B cell (primary cell): ENCODE measurements around the gene UHRF1. TPM values are rescaled to one million over a fixed set of nuclear protein-coding genes. Genes with fewer than 3 reads are reported as not detected.

Experiments
- ATAC-seq: fragments of 200-7000 bp; cut with Tn5 transposase; one replicate; pipeline ENCODE4 v1.10.0; 2021; ENCODE audit warnings: low read depth, mild to moderate bottlenecking, moderate number of reproducible peaks, moderate library complexity
- CTCF ChIA-PET: fragments of 350-600 bp; sonication (Branson Sonifier 250); formaldehyde crosslinking; loops from one replicate; lab custom pipeline; 2021; ENCODE audit warnings: antibody characterized with exemption, inconsistent platforms; lab: Charles Lee
- POLR2A ChIA-PET: fragments of 350-600 bp; sonication (Branson Sonifier 250); formaldehyde crosslinking; loops from one replicate; lab custom pipeline; 2021; ENCODE audit warnings: antibody characterized with exemption; lab: Charles Lee
- DNase-seq: peaks from one replicate; pipeline ENCODE4 v3.0.0; 2013
- H2AFZ ChIP-seq: 2 replicates; pipeline ENCODE4 v1.6.1; 2012; ENCODE audit warnings: mild to moderate bottlenecking, low read depth, low read length; ENCODE audit not compliant: insufficient read depth, poor library complexity, severe bottlenecking
- H3K27ac ChIP-seq, 2 donors: 1 replicate in 1 of 2; 2 replicates in 1 of 2; pipeline ENCODE4 v1.5.1; 2012 to 2013; ENCODE audit warnings: low read length in 2 of 2, mild to moderate bottlenecking in 2 of 2, moderate library complexity in 1 of 2
- H3K27me3 ChIP-seq, 4 experiments: fragments of 200-600 bp in 1 of 4; sonication (generic) in 1 of 4; replicated peaks in 1 of 4; 1 replicate in 2 of 4; 2 replicates in 2 of 4; pipeline versions ENCODE4 v1.6.1 to v1.7.0; 2013 to 2016; ENCODE audit warnings: low read length in 3 of 4, mild to moderate bottlenecking in 2 of 4, mixed read lengths in 1 of 4, moderate library complexity in 1 of 4; ENCODE audit not compliant: insufficient read depth in 4 of 4, control insufficient read depth in 3 of 4; ENCODE audit errors: control extremely low read depth in 1 of 4
- H3K36me3 ChIP-seq, 2 experiments: replicated peaks in 1 of 2; 1 replicate in 1 of 2; 2 replicates in 1 of 2; pipeline versions ENCODE4 v1.6.1 to v1.7.1; 2013; ENCODE audit warnings: low read length in 1 of 2; ENCODE audit not compliant: insufficient read depth in 2 of 2, control insufficient read depth in 1 of 2; ENCODE audit errors: control extremely low read depth in 1 of 2, extremely low read depth in 1 of 2
- H3K4me1 ChIP-seq, 2 donors: fragments of 200-600 bp in 1 of 2; sonication (generic) in 1 of 2; 1 replicate in 1 of 2; 2 replicates in 1 of 2; pipeline versions ENCODE4 v1.5.1 to v1.6.1; 2013 to 2017; ENCODE audit warnings: low read length in 2 of 2; ENCODE audit not compliant: control insufficient read depth in 2 of 2, insufficient read depth in 2 of 2
- H3K4me2 ChIP-seq: replicated peaks from 2 replicates; pipeline ENCODE3; 2012; ENCODE audit warnings: mild to moderate bottlenecking, low read depth, low read length; ENCODE audit not compliant: poor library complexity, severe bottlenecking
- H3K4me3 ChIP-seq, 5 experiments: fragments of 200-600 bp in 1 of 5; sonication (generic) in 1 of 5; 1 replicate in 3 of 5; 2 replicates in 2 of 5; pipeline versions ENCODE4 v1.5.1 to v1.7.0; 2011 to 2016; ENCODE audit warnings: low read length in 4 of 5, mild to moderate bottlenecking in 4 of 5, low read depth in 2 of 5, control low read depth in 1 of 5, moderate library complexity in 1 of 5; ENCODE audit not compliant: insufficient read depth in 1 of 5; ENCODE audit errors: control extremely low read depth in 1 of 5, extremely low read depth in 1 of 5
- H3K79me2 ChIP-seq: fragments of 200-600 bp; sonication (generic); one replicate; pipeline ENCODE4 v1.6.0; 2016; ENCODE audit warnings: low read length; ENCODE audit not compliant: control insufficient read depth, insufficient read depth
- H3K9ac ChIP-seq: fragments of 200-600 bp; sonication (generic); 2 replicates; pipeline ENCODE4 v1.6.1; 2017; ENCODE audit warnings: mild to moderate bottlenecking, low read length, moderate library complexity
- H3K9me3 ChIP-seq, 3 donors: one replicate each; pipeline versions ENCODE4 v1.6.1 to v1.7.1; 2013; ENCODE audit warnings: low read length in 2 of 3; ENCODE audit not compliant: control insufficient read depth in 2 of 3, insufficient read depth in 1 of 3; ENCODE audit errors: control extremely low read depth in 1 of 3
- H4K20me1 ChIP-seq: 2 replicates; pipeline ENCODE4 v1.6.0; 2012; ENCODE audit warnings: mild to moderate bottlenecking, low read length; ENCODE audit not compliant: insufficient read depth, control insufficient read depth, poor library complexity, severe bottlenecking
- H3K27ac Mint-ChIP-seq: one replicate; pipeline ENCODE4 v1.8.0; 2021; ENCODE audit warnings: mixed read lengths
- H3K27me3 Mint-ChIP-seq: one replicate; pipeline ENCODE4 v1.8.0; 2021; ENCODE audit warnings: mixed read lengths
- H3K4me1 Mint-ChIP-seq: one replicate; pipeline ENCODE4 v1.8.0; 2021; ENCODE audit warnings: mixed read lengths
- H3K4me3 Mint-ChIP-seq: one replicate; pipeline ENCODE4 v1.8.0; 2021; ENCODE audit warnings: mixed read lengths
- H3K9me3 Mint-ChIP-seq: one replicate; pipeline ENCODE4 v1.8.0; 2022; ENCODE audit warnings: mixed read lengths; ENCODE audit not compliant: insufficient read depth
- CTCF ChIP-seq: fragments of 200-600 bp; IDR thresholded peaks from one replicate; pipeline ENCODE4 v1.8.0; 2022; ENCODE audit warnings: antibody characterized with exemption, mild to moderate bottlenecking
- EZH2 ChIP-seq: IDR thresholded peaks from 2 replicates; pipeline ENCODE4 v1.6.1; 2012; ENCODE audit warnings: borderline replicate concordance, low read depth, mild to moderate bottlenecking, moderate library complexity, low read length; ENCODE audit not compliant: insufficient read depth, poor library complexity, severe bottlenecking
- WGBS: methylation state at CpG from one replicate; pipeline ENCODE4 v1.1.5; 2013; ENCODE audit warnings: missing lambda C conversion rate; ENCODE audit not compliant: insufficient coverage; 5-methylcytosine and 5-hydroxymethylcytosine counted together
- intact Hi-C: fragments of 100-400 bp; cut with micrococcal nuclease; formaldehyde crosslinking; loops from one replicate; pipeline ENCODE4 v1.10.0; 2022
- polyA plus RNA-seq: library from polyadenylated mRNA; depleted of rRNA; stranded (reverse); fragments of >200 nt; gene quantifications from 2 replicates; pipeline ENCODE4 v1.2.3, GENCODE V29; 2012
- total RNA-seq, 2 donors: library from RNA; stranded (reverse); fragments of 120-200 nt in 1 of 2; gene quantifications; 1 replicate in 1 of 2; 2 replicates in 1 of 2; pipeline versions ENCODE4 v1.2.3 to v1.2.4, GENCODE V29; 2013 to 2022

Gene UHRF1
- total and polyA plus RNA-seq, 2 donors (not counting 1 experiment from before 2014, with no cell fraction given) = 0.32 to 0.55 TPM

- no peak for DNase-seq
- intact Hi-C loops = no loop called here
These were observed 35.4 kb upstream of the UHRF1 start for GRCh38 chr19:4873930-4874329.

More at GRCh38 chr19:4873930-4874329, 35.4 kb upstream of the UHRF1 start:
- Mint-ChIP-seq H3K27me3 (peaks cover 6% of the 10 kb centered on the region), H3K4me3 (no peak overlapping the region), H3K27ac (no peak overlapping the region), H3K4me1 (peaks cover 10% of the 10 kb centered on the region), H3K9me3 (no peaks in the 10 kb centered on the region)
- H3K79me2 ChIP-seq = peaks cover 12% of the 10 kb centered on the region
- H3K9ac ChIP-seq = no peak overlapping the region
- TF ChIP-seq EZH2 (no peak), CTCF (no peak)
- peaks cover 0 to 14% (median 1%) of the 10 kb centered on the region in 4 experiments for H3K27me3 ChIP-seq
- no peaks in the 10 kb centered on the region for H3K9me3 ChIP-seq
- peaks cover 6% of the 10 kb centered on the region for H4K20me1 ChIP-seq
- WGBS = 92% methylated on average over 3 of the region's 3 CpGs
- POLR2A ChIA-PET = no interaction called here
- H3K27ac ChIP-seq = no peak overlapping the region
- CTCF ChIA-PET = interaction anchor here (0.7 to 13.6 kb wide), 7 partner anchors 37 to 169 kb away, joined by 3 to 219 read pairs (median 5); partner anchors contain the start of genes KDM4B and UHRF1
- H2AFZ ChIP-seq = no peak overlapping the region
- H3K4me3 ChIP-seq = no peak overlapping the region
- H3K4me2 ChIP-seq = no peak overlapping the region
- ATAC-seq = no peak
- H3K36me3 ChIP-seq = no peaks in the 10 kb centered on the region
- peaks cover 13 to 23% of the 10 kb centered on the region in 2 donors for H3K4me1 ChIP-seq
